Neural progenitor cell (in vitro differentiated cells): ENCODE data around the gene PIAS1. TPM values are rescaled to one million over a fixed set of nuclear protein-coding genes. Genes with fewer than 3 reads are reported as not detected.
"Not testable (repeated sequence)": the region's sequence is repeated elsewhere in the genome, so short reads cannot be mapped to it uniquely, and the experiment has no call there.

Experiments used
- DNase-seq: peaks from one replicate; pipeline ENCODE4 v3.0.0-alpha.2; 2016; ENCODE audit warnings: low spot score
- H2AFZ ChIP-seq: fragments of 200-600 bp; sonication (generic); replicated peaks from 2 replicates; pipeline ENCODE4 v1.6.1; 2016; ENCODE audit warnings: antibody characterized with exemption
- H3F3A ChIP-seq: fragments of 200-600 bp; sonication (generic); 2 replicates; pipeline ENCODE4 v1.6.1; 2016; ENCODE audit warnings: antibody characterized with exemption, low read depth
- H3K27ac ChIP-seq: fragments of 200-600 bp; sonication (generic); 2 replicates; pipeline ENCODE4 v1.5.1; 2016; ENCODE audit warnings: mild to moderate bottlenecking
- H3K27me3 ChIP-seq: fragments of 200-600 bp; sonication (generic); 2 replicates; pipeline ENCODE4 v1.6.1; 2016; ENCODE audit warnings: mild to moderate bottlenecking, moderate library complexity
- H3K36me3 ChIP-seq: fragments of 200-600 bp; sonication (generic); 2 replicates; pipeline ENCODE4 v1.5.1; 2016
- H3K4me1 ChIP-seq: fragments of 200-600 bp; sonication (generic); 2 replicates; pipeline ENCODE4 v1.6.1; 2016; ENCODE audit warnings: mixed run types
- H3K4me2 ChIP-seq: fragments of 200-600 bp; sonication (generic); 2 replicates; pipeline ENCODE4 v1.6.1; 2016
- H3K4me3 ChIP-seq: fragments of 200-600 bp; sonication (generic); 2 replicates; pipeline ENCODE4 v1.5.1; 2016
- H3K79me2 ChIP-seq: fragments of 200-600 bp; sonication (generic); 2 replicates; pipeline ENCODE4 v1.6.1; 2016; ENCODE audit warnings: low read depth
- H3K9ac ChIP-seq: fragments of 200-600 bp; sonication (generic); 2 replicates; pipeline ENCODE4 v1.6.1; 2016
- H3K9me3 ChIP-seq: fragments of 200-600 bp; sonication (generic); 2 replicates; pipeline ENCODE4 v1.5.1; 2016; ENCODE audit warnings: low read depth
- H4K20me1 ChIP-seq: fragments of 200-600 bp; sonication (generic); 2 replicates; pipeline ENCODE4 v1.6.1; 2016; ENCODE audit warnings: low read depth
- H3K27ac Mint-ChIP-seq: 3 replicates; pipeline ENCODE4 v1.8.0; 2021; ENCODE audit warnings: mixed read lengths
- H3K27me3 Mint-ChIP-seq: 2 replicates; pipeline ENCODE4 v1.8.0; 2022; ENCODE audit warnings: low read depth, mild to moderate bottlenecking, inconsistent platforms, moderate library complexity, mixed read lengths; ENCODE audit not compliant: insufficient read depth
- H3K36me3 Mint-ChIP-seq: 3 replicates; pipeline ENCODE4 v1.8.0; 2021; ENCODE audit warnings: mixed read lengths
- H3K4me1 Mint-ChIP-seq: 3 replicates; pipeline ENCODE4 v1.8.0; 2021; ENCODE audit warnings: mixed read lengths
- H3K4me3 Mint-ChIP-seq: 3 replicates; pipeline ENCODE4 v1.8.0; 2021; ENCODE audit warnings: mild to moderate bottlenecking, moderate library complexity, mixed read lengths
- H3K9me3 Mint-ChIP-seq: 3 replicates; pipeline ENCODE4 v1.8.0; 2020; ENCODE audit warnings: mixed read lengths
- EZH2 ChIP-seq: fragments of 200-600 bp; sonication (generic); IDR thresholded peaks from 2 replicates; pipeline ENCODE4 v1.6.1; 2017; ENCODE audit warnings: antibody characterized with exemption, mild to moderate bottlenecking, moderate library complexity
- EZH2phosphoT487 ChIP-seq: fragments of 200-600 bp; sonication (generic); IDR thresholded peaks from 2 replicates; pipeline ENCODE4 v1.6.1; 2017; ENCODE audit warnings: antibody characterized with exemption
- total RNA-seq: library from RNA; depleted of rRNA; stranded (reverse); fragments of >200 nt; gene quantifications from 2 replicates; pipeline ENCODE4 v1.2.3, GENCODE V29; 2015; ENCODE audit warnings: low replicate concordance
- TF ChIP-seq, protein P1 (sequence below): fragments of 200-600 bp; sonication (generic); IDR thresholded peaks from 2 replicates; pipeline ENCODE4 v1.5.1; 2017; ENCODE audit warnings: antibody characterized with exemption, mild to moderate bottlenecking

The PIAS1 gene
- total RNA-seq, 1 donor from 2014 or later: 34.6 TPM

DNA sequence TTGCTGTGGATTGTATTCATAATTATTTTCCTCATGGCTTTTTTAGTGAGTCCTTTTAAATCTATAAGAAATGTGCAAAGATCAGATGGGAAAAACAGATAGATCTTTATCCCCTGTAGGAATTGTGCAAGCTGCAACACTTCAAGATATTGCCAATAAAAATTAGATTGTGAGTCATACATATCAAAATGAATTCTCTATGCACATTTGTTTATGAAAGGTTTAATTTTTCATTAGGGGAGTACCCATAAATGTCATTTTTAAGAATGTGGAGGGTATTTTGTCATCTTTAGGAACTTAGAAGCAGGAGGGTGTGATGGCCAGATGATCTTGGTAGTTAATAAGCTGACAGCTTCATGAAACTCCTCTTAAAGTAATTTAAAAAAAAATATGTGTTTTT, 2.9 kb downstream of the PIAS1 start:
- Histone ChIP-seq H3K36me3 (no peaks in the 10 kb centered on the region), H3K4me2 (peak overlapping the region; percentile 91), H3K9me3 (no peaks in the 10 kb centered on the region), H3F3A (peaks cover 21% of the 10 kb centered on the region), H3K4me3 (peak overlapping the region; percentile 98), H3K79me2 (peaks cover 78% of the 10 kb centered on the region), H3K27ac (no peak overlapping the region), H3K4me1 (peaks cover 55% of the 10 kb centered on the region), H4K20me1 (peaks cover 69% of the 10 kb centered on the region), H2AFZ (no peak overlapping the region), H3K27me3 (no peaks in the 10 kb centered on the region), H3K9ac (no peak overlapping the region)
- TF ChIP-seq EZH2 (no peak), EZH2phosphoT487 (no peak)
- TF ChIP-seq, protein P1, sequence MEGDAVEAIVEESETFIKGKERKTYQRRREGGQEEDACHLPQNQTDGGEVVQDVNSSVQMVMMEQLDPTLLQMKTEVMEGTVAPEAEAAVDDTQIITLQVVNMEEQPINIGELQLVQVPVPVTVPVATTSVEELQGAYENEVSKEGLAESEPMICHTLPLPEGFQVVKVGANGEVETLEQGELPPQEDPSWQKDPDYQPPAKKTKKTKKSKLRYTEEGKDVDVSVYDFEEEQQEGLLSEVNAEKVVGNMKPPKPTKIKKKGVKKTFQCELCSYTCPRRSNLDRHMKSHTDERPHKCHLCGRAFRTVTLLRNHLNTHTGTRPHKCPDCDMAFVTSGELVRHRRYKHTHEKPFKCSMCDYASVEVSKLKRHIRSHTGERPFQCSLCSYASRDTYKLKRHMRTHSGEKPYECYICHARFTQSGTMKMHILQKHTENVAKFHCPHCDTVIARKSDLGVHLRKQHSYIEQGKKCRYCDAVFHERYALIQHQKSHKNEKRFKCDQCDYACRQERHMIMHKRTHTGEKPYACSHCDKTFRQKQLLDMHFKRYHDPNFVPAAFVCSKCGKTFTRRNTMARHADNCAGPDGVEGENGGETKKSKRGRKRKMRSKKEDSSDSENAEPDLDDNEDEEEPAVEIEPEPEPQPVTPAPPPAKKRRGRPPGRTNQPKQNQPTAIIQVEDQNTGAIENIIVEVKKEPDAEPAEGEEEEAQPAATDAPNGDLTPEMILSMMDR: no peak
- no peak for DNase-seq
- no peaks in the 10 kb centered on the region for H3K9me3 Mint-ChIP-seq
- H3K27me3 Mint-ChIP-seq: peaks cover 4% of the 10 kb centered on the region
- H3K36me3 Mint-ChIP-seq: peaks cover 13% of the 10 kb centered on the region
- peak overlapping the region; percentile 100 for H3K4me3 Mint-ChIP-seq
- H3K27ac Mint-ChIP-seq: peak overlapping the region; percentile 7
- peaks cover 61% of the 10 kb centered on the region for H3K4me1 Mint-ChIP-seq

DNA sequence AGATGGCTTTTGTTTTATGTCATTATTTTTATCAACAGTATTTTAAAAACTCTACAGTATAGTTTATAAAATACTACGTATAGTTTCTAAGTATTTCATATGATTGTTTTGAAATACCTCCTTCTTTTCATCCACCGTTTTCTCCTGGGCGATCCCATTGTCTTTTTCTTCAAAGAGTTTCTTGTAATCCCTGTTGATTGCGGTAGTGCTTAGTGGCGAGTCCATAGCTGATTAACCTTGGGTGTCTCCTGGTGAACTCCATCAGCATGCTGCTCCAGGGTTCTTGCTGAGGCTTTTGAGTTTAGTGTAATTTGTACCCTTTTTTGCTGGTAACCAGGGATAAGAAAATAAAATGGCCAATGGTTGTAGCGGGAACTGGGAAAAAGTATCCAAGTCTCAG, 3.6 kb downstream of the PIAS1 start:
- H4K20me1 ChIP-seq: peaks cover 76% of the 10 kb centered on the region

DNA sequence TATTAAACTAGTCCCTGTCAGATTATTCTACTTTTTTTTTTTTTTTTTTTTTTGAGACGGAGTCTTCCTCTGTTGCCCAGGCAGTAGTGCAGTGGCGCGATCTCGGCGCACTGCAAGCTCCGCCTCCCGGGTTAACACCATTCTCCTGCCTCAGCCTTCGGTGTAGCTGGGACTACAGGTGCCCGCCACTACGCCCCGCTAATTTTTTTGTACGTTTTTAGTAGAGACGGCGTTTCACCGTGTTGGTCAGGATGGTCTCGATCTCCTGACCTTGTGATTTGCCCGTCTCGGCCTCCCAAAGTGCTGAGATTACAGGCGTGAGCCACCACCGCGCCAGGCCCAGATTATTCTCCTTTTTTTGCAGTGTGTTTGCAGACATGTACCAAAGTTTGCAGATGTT, 4.9 kb downstream of the PIAS1 start:
- not testable (repeated sequence) for H3K27me3 Mint-ChIP-seq, H3K27ac ChIP-seq, H3K4me2 ChIP-seq, H3K27me3 ChIP-seq, H3K27ac Mint-ChIP-seq, H3K36me3 ChIP-seq, H3K9me3 ChIP-seq, H3K4me3 ChIP-seq, H3K9me3 Mint-ChIP-seq, H3K9ac ChIP-seq, DNase-seq, H2AFZ ChIP-seq
- Histone ChIP-seq H3K79me2 (peaks cover 97% of the 10 kb centered on the region), H3F3A (peaks cover 16% of the 10 kb centered on the region), H3K4me1 (peaks cover 56% of the 10 kb centered on the region), H4K20me1 (peaks cover 88% of the 10 kb centered on the region)
- H3K4me1 Mint-ChIP-seq: peaks cover 56% of the 10 kb centered on the region
- peaks cover 13% of the 10 kb centered on the region for H3K36me3 Mint-ChIP-seq
- H3K4me3 Mint-ChIP-seq: peak overlapping the region; percentile 52

More for the DNA sequence above, 3.6 kb downstream of the PIAS1 start:
- Histone ChIP-seq H3K9ac (no peak overlapping the region), H3K4me1 (peaks cover 61% of the 10 kb centered on the region), H3K4me2 (peak overlapping the region; percentile 91), H3K27me3 (no peaks in the 10 kb centered on the region), H3K27ac (no peak overlapping the region), H3F3A (peaks cover 21% of the 10 kb centered on the region), H3K9me3 (no peaks in the 10 kb centered on the region), H3K79me2 (peaks cover 85% of the 10 kb centered on the region), H2AFZ (no peak overlapping the region), H3K36me3 (no peaks in the 10 kb centered on the region), H3K4me3 (peak overlapping the region; percentile 98)
- H3K4me3 Mint-ChIP-seq: peak overlapping the region; percentile 100
- H3K36me3 Mint-ChIP-seq: peaks cover 13% of the 10 kb centered on the region
- no peaks in the 10 kb centered on the region for H3K9me3 Mint-ChIP-seq
- no peak for TF ChIP-seq EZH2
- no peak for TF ChIP-seq EZH2phosphoT487
- TF ChIP-seq, protein P1: no peak
- H3K4me1 Mint-ChIP-seq: peaks cover 62% of the 10 kb centered on the region
- peak; percentile 68 for DNase-seq
- peaks cover 4% of the 10 kb centered on the region for H3K27me3 Mint-ChIP-seq
- H3K27ac Mint-ChIP-seq: peak overlapping the region; percentile 7

DNA sequence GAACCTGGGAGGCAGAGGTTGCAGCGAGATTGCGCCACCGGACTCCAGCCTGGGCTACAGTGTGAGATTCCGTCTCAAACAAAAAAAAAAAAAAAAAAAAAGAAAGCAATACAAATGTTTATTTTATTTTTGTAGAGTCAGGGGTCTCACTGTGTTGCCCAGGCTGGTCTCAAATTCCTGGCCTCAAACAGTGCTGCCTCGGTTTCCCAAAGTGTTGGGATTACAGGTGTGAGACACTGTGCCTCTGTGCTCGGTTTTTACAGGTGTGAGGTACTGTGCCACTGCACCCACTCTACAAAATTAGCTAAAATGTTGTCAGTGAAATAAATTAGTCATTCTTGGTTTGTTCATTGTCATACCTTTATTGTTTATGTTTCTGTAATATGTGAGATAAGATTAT, 5.5 kb downstream of the PIAS1 start:
- peaks cover 56% of the 10 kb centered on the region for H3K4me1 Mint-ChIP-seq

More for the DNA sequence above, 5.5 kb downstream of the PIAS1 start:
- Mint-ChIP-seq H3K27ac (no peak overlapping the region), H3K4me3 (no peak overlapping the region), H3K9me3 (no peaks in the 10 kb centered on the region), H3K36me3 (peaks cover 13% of the 10 kb centered on the region), H3K27me3 (peaks cover 4% of the 10 kb centered on the region)
- H3K79me2 ChIP-seq: peaks cover 100% of the 10 kb centered on the region
- peaks cover 56% of the 10 kb centered on the region for H3K4me1 ChIP-seq
- peaks cover 94% of the 10 kb centered on the region for H4K20me1 ChIP-seq
- H3K27ac ChIP-seq: no peak overlapping the region
- no peak overlapping the region for H3K4me2 ChIP-seq
- H3K27me3 ChIP-seq: no peaks in the 10 kb centered on the region
- H3F3A ChIP-seq: peaks cover 12% of the 10 kb centered on the region
- H3K4me3 ChIP-seq: no peak overlapping the region
- H3K36me3 ChIP-seq: no peaks in the 10 kb centered on the region
- TF ChIP-seq EZH2: no peak
- TF ChIP-seq EZH2phosphoT487: no peak
- TF ChIP-seq, protein P1: no peak
- no peak for DNase-seq
- H3K9me3 ChIP-seq: no peaks in the 10 kb centered on the region
- H3K9ac ChIP-seq: no peak overlapping the region
- H2AFZ ChIP-seq: no peak overlapping the region
